Loucy (cell line): ENCODE results near the gene GDAP1L1.

ENCODE experiments used
- CTCF ChIP-seq: fragments of 200-600 bp; sonication (generic); conservative IDR thresholded peaks from 2 replicates; pipeline ENCODE4 v1.5.1; 2014; ENCODE audit warnings: mild to moderate bottlenecking, antibody characterized with exemption, low read length
- EZH2phosphoT487 ChIP-seq: fragments of 200-600 bp; IDR thresholded peaks from 2 replicates; pipeline ENCODE4 v1.6.1; 2018; ENCODE audit warnings: antibody characterized with exemption, mild to moderate bottlenecking, moderate library complexity, borderline replicate concordance

- TF ChIP-seq EZH2phosphoT487 (no peak), CTCF (no peak)
Observed at GRCh38 chr20:44273231-44274215, 26.4 kb downstream of the GDAP1L1 start.
